NCI-H1417 treated with DMSO at 0.1 percent for 48 hours (cell line): ENCODE results near the gene IMPDH1.
"Not testable (repeated sequence)": the region's sequence is repeated elsewhere in the genome, so short reads cannot be mapped to it uniquely, and the experiment has no call there.

Experiments
- DNase-seq: peaks from one replicate; lab custom pipeline; 2025; lab: John Stamatoyannopoulos, UW

The IMPDH1 gene

GRCh38 chr7:128409596-128410450 lies at the start of gene IMPDH1:
TSS of gene IMPDH1 (minus strand) at chr7:128409982. CDS start at chr7:128409901, 81 bp downstream.
- no peak for DNase-seq

DNA sequence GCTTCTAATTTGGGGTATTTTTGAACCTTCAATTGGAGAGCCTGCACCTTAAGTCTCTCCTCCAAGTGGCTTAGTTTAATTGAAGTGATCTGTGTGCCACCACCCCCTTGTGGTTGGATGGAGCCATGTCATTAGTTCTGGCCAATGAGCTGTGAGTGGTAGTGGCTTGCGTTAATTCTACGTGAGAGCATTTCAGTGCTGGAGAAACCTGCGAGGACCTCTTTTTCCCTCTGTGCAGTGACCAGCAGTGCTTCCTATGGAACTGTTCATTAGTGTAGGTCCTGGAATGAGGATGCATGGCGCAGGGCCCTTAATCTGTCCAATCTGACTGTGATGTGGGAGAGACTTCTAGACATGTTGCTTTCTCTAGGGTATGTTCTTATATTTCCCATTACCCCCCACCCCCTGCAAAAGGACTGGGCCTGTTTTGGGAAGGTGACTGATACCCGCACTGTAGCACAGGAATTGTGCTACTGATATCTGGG lies 49.7 kb upstream of the IMPDH1 start:
- peak; percentile 22 for DNase-seq

DNA sequence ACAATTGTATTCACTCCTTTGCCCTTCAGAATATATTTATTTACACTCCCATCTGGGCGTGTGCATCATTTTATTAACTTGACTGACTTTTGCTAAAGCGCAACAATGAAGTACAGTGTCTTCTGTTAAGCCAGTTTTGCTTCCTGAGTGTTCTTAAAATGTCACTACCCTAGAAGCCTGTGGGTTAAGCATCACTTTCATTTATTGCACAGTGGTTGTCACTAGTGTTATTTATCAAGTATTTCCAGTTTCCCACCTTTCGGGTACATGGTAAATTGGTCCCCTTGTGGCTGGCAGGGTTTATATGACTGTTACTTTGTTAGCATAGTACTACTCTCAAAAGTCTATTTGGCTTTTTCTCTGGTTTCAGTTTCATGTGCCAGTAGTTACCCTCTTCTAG lies 49.2 kb upstream of the IMPDH1 start:
- DNase-seq: no peak

- DNase-seq: not testable (repeated sequence)
Observed at GRCh38 chr7:128457385-128457784, 47.6 kb upstream of the IMPDH1 start.

DNA sequence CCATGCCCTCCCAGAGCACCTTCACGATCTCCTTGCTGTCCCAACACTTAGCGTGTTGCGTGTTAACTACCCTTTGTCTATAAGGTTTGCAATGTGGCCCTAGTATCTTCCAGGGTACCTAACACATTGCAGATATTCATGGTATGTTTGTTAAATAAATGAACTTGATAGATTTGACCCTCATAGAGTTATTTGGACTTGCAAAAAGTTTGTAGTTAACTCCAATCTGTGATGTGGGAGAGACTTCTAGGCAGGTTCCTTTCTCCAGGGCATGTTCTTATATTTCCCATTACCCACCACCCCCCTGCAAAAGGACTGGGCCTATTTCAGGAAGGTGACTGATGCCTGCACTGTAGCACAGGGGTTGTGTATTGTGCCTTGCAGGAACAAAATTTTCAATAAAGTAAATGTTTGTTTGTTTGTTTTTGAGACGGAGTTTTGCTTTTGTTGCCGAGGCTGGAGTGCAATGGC lies 46.5 kb upstream of the IMPDH1 start:
- no peak for DNase-seq

DNA sequence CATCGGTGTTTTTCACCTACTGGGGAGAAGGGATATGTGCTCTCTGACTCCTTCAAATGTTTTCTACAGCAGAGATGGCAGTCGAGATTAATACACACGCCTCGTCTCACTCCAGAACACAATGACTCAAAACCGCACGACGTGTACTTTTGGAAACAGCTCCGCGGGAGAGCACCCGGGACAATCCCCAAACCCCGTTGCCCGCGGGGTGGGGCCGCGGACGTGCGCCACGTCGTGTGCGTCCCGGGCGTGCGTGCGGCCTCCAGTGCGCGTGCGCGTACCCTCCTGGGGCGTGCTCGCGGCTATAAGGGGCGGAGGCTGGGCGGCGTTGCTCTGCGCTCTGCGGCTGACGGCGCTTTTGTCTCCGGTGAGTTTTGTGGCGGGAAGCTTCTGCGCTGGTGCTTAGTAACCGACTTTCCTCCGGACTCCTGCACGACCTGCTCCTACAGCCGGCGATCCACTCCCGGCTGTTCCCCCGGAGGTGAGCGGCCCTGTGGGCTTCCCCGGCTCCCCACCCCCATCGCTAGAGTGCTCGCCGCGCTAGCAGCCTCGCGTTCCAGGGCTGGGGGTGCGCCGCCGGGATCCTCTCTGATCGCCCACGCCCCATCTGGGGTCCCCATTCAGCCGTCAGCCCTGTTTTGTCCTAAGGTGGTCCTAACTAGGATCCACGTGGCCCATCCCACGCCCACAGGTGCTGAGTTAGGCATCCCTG lies 45.9 kb upstream of the IMPDH1 start, which contains the start of gene HILPDA:
TSS of gene HILPDA (plus strand) at position 336 of the 712 bp plus-strand sequence. CDS start 1,391 bp downstream, outside the sequence.
- DNase-seq: peak; percentile 84

DNA sequence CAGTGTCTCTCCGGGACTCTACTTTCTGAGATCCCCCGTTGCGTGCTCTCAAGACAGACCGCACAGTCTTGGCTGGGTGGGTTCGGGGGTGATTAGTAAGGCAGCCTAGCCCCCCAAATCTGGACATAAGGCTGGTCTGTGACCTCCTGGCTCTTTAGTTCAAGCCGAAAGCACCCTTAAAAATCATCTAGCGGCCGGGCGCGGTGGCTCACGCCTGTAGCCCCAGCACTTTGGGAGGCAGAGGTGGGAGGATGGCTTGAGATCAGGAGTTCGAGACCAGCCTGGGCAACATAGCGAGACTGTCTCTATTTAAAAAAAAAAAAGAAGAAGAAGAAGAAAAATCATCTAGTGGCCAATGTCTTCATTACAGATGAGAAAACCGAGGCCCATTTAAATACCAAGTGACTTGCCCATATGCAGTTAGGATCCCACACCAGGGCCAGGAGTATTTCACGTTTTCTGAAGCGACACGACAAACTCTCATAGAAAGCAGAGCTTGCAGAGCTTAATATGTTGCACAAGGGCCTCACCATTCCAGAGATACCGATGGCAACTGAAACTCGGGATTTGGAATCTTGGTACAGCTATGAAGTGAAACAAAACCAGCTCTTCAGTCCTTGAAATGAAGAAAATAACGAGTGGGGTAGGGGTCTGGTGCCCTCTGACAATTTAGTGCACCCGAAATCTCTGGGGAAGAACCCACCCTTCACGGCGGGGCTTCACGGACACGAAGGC lies 45.2 kb upstream of the IMPDH1 start:
- DNase-seq: no peak

DNA sequence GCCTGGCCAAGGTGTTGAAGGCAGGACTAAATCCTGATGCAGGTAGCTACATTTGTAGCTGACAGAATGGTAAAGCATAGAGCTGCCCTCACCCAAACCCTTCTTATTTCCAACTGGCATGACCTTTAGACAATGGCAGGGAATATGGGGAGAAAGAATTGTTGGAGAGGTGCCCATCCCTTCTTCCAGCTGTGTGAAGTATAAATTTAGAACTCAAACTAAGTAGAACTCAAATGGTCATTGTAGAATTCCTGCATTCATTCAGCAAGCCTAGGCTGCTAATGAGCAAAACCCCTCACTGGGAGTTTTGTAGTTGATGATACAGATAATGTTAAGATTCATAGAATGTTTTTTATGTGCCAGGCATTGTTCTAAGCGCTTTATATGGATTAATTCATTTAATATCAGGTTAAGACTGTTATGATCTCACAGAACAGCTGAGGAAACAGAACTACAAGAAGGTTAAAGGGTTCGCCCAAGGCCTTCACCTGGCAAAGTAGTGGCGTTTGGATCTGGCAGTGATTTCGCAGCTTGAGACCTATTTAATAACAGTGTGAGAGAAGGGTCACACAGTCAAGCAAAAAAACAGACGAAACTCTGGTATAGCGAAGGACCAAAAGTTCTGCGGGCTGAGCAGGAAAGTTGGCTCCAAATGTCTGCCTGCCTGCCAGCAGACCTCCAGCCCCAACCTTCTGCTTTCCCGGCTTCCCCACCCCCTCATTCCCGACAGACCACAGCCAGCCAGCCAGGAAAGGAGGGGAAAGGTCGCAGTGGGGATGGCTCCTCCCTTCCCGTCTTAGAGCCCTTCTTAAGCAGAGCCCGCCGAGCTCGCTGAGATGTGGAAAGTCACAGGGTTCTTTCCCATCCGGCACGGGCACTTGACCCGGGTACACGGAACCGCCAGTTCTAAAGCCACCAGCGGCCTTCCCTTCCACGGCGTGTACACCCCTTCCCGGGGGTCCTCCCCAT lies 44.3 kb upstream of the IMPDH1 start:
- no peak for DNase-seq

DNA sequence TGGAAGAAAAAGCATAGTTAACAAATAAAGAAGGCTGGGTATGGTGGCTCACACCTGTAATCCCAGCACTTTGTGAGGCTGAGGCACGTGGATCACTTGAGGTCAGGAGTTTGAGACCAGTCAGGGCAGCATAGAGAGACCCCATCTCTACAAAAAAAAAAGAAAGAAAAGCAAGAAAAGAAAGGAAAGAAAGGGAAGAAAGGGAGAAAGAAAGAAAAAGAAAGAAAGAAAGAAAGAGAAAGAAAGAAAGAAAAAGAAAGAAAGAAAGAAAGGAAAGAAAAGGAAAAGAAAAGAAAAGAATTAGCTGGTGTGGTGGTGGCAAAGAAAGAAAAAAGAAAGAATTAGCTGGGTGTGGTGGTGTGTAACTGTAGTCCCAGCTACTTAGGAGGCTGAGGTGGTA lies 42.8 kb upstream of the IMPDH1 start:
- no peak for DNase-seq

DNA sequence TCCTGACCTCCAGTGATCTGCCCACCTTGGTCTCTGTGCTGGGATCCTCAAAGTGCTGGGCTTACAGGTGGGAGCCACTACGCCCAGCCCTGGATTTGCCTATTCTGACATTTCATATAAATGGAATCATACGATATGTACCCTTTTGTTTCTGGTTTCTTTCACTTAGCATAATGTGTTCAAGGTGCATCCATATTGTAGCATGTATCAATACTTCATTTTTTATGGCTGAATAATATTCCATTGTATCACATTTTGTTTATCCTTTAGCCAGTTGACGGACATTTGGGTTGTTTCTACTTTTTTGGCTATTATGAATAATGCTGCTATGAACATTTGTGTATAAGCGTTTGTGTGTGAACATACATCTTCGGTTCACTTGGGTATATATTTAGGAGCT lies 41.1 kb upstream of the IMPDH1 start:
- DNase-seq: no peak

- DNase-seq: no peak
Observed at GRCh38 chr7:128450409-128450808, 40.6 kb upstream of the IMPDH1 start.

DNA sequence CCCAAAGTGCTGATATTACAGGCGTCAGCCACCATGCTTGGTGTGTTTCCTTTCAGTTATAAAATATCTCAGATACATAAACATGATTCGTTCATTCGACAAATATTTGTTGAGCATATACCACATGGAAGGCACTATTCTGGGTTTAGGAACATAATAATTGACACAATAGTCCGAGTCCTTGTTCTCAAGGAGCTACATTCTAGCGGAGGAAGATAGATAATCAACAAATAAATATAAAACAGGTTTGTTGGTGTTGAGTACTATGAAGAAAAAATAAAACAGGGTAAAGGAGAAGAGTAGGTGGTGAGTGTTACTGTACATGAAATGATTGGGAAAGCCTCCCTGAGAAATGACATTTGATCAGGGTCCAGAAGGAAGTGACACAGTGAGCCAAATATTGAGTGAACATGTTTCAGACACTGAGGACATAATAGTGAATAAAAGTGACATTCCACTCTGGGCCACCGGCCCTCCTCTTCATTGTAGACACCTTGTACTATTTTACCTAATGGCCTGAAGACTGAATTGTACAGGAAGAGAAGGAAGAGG lies 39.0 kb upstream of the IMPDH1 start:
- no peak for DNase-seq

- DNase-seq: no peak
Observed at GRCh38 chr7:128447941-128448564, 38.3 kb upstream of the IMPDH1 start.

DNA sequence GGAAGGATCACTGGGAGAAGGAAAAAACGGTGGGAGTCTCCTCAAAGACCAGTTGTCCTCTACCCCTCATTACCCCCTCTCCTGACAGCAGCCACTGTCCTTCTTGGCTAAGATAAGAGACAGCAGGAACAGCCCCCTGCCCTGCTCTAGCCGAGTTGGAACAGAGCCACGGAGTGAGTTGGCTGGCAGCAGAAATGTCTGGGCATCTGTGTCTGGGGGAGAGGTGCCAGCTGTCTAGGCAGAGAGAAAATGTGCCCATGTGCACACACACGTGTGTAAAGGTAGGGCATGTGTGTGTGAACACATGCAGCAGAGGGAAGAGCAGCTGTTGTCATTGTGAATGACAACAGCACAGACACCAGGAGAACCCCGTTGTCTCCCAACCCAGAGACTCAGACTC lies 36.5 kb upstream of the IMPDH1 start:
- no peak for DNase-seq

DNA sequence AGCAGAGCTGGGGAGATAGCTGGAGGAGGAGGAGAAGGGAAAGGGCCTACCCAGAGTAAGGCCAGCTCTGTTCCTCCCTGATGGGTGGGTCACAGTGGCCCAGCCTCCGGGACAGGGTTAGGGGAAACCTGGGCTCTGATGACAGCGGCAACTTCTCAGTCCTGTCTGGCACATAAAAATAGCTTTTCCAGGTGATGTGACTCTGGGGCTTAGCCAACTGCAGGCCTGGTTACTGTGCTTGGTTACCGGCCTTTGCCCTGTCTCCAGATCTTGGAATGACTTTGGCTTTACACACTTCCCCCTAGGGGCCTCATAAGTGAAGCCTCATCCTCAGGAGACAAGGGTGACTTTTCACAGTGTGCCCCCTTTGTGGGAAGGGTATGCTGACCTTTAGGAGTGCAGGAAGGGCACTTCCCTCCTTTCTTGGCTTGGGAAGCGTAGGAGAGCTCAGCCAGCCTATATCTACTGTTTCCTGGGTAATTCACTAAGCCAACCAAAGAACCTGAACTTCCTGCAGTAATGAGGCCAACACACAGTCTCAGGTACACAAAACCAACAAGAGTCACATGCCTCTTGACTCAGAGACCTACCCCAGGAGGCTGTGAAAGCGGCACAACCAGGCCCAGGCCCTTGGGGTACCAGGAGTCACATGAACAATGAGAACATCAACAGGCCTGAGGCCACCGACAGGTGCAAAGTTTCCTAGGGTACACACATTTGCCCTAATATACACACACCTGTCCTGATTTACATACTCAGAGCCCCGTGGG lies 34.2 kb upstream of the IMPDH1 start:
- DNase-seq: peak; percentile 26

DNA sequence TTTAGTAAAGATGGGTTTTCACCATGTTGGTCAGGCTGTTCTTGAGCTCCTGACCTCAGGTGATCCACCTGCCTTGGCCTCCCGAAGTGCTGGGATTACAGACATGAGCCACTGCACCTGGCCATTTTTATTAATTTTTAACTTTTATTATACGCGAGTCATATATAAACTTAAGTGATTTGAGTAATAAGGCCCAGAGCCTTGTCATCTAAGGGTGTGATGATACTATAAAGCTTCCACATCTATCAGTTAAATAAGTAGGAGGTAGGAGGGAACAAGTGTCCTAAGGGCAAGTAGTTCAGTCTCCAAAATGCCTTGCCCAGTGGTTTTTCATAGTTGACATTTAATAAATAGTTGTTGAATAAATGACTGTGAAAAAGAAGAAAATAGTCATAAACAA lies 32.6 kb upstream of the IMPDH1 start:
- DNase-seq: no peak

GRCh38 chr7:128437426-128438332 lies 27.9 kb upstream of the IMPDH1 start:
- DNase-seq: no peak

DNA sequence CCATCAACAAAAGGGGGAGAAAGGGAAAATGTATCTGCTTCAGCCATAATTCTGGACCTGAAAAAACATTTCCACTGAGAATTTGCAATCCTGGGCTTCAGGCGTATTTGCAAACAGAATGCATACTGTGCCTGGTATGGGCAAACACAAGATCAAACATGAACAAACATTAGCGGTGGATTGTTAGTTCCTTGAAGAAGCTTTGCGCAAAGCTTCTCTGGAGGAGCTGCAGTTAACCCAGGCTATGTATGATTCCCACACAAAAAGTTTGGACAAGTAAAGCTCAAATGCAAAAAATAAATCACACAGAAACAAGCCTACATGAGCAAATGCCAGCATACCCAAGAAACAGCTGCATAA lies 25.5 kb upstream of the IMPDH1 start:
- DNase-seq: no peak
